HepG2 (cell line): Measurements from ENCODE around the gene APOBEC3H. TPM values are rescaled to one million over a fixed set of nuclear protein-coding genes. Genes with fewer than 3 reads are reported as not detected.

Experiments used
- ATAC-seq: fragments of 200-7000 bp; cut with Tn5 transposase; 3 replicates; pipeline ENCODE4 v1.9.1; 2020; ENCODE audit warnings: mild to moderate bottlenecking, moderate library complexity
- BruUV-seq: library from RNA; stranded (reverse); fragments of 400-500 nt; replicated peaks from 2 replicates; lab custom pipeline; 2021; lab: Mats Ljungman, UMichigan
- CTCF ChIA-PET: fragments of 300-600 bp; formaldehyde crosslinking; extraction: SDS; loops from one replicate; lab custom pipeline; 2021; ENCODE audit warnings: low total read pairs, inconsistent platforms, low intra/inter-chr PET ratio; lab: Yijun Ruan, JAX
- POLR2A ChIA-PET: fragments of 350-600 bp; sonication (Branson Sonifier 250); formaldehyde crosslinking; loops from one replicate; lab custom pipeline; 2020; ENCODE audit warnings: antibody characterized with exemption, inconsistent platforms; lab: Yijun Ruan, JAX
- DNase-seq: peaks from one replicate; pipeline ENCODE4 v3.0.0-alpha.2; 2015; ENCODE audit warnings: low spot score
- FAIRE-seq: peaks from 3 replicates; lab custom pipeline; 2011; peaks lifted over from hg19 to GRCh38; lab: Jason Lieb, UNC
- H2AFZ ChIP-seq: one replicate; pipeline ENCODE4 v1.6.1; 2011; ENCODE audit warnings: low read length, inconsistent platforms
- H3K27ac ChIP-seq: fragments of 300-600 bp; 3 replicates; pipeline ENCODE4 v1.8.0; 2011; ENCODE audit warnings: mixed run types, mild to moderate bottlenecking, mixed read lengths, low read length, inconsistent platforms; ENCODE audit not compliant: insufficient read depth; ENCODE audit errors: extremely low read length
- H3K27me3 ChIP-seq, 2 experiments: fragments of 200-600 bp in 1 of 2; 2 replicates in 1 of 2; 3 replicates in 1 of 2; pipeline versions ENCODE4 v1.6.0 to v1.8.0; 2011; ENCODE audit warnings: low read length in 2 of 2, mild to moderate bottlenecking in 2 of 2, moderate library complexity in 2 of 2, inconsistent platforms in 1 of 2; ENCODE audit not compliant: insufficient read depth in 2 of 2, control insufficient read depth in 1 of 2
- H3K36me3 ChIP-seq, 2 experiments: fragments of 200-600 bp in 1 of 2; replicated peaks in 1 of 2; 2 replicates in 1 of 2; 3 replicates in 1 of 2; pipeline versions ENCODE4 v1.5.1 to v1.8.0; 2011; ENCODE audit warnings: low read length in 2 of 2, inconsistent platforms in 1 of 2; ENCODE audit not compliant: insufficient read depth in 2 of 2, control insufficient read depth in 1 of 2
- H3K4me1 ChIP-seq: 2 replicates; pipeline ENCODE4 v1.5.1; 2012; ENCODE audit warnings: low read length, inconsistent platforms; ENCODE audit not compliant: insufficient read depth
- H3K4me2 ChIP-seq: 2 replicates; pipeline ENCODE4 v1.6.0; 2011; ENCODE audit warnings: low read depth, low read length, inconsistent platforms
- H3K4me3 ChIP-seq, 3 experiments: fragments of 200-600 bp in 1 of 3; sonication (generic), shearing (Covaris generic) in 1 of 3; replicated peaks in 1 of 3; 2 replicates each; pipeline ENCODE4 v1.5.1; 2011 to 2016; ENCODE audit warnings: low read length in 3 of 3, inconsistent platforms in 2 of 3, low read depth in 2 of 3, mild to moderate bottlenecking in 2 of 3, control low read depth in 1 of 3, mixed read lengths in 1 of 3; ENCODE audit not compliant: insufficient read depth in 1 of 3
- H3K79me2 ChIP-seq: one replicate; pipeline ENCODE4 v1.6.1; 2011; ENCODE audit warnings: low read length, inconsistent platforms; ENCODE audit not compliant: insufficient read depth
- H3K9ac ChIP-seq: 2 replicates; pipeline ENCODE4 v1.6.0; 2011; ENCODE audit warnings: mild to moderate bottlenecking, low read depth, low read length, inconsistent platforms; ENCODE audit not compliant: insufficient read depth
- H3K9me3 ChIP-seq: 2 replicates; pipeline ENCODE4 v1.5.1; 2012; ENCODE audit warnings: mild to moderate bottlenecking, low read length
- H4K20me1 ChIP-seq: 2 replicates; pipeline ENCODE4 v1.6.0; 2011; ENCODE audit warnings: inconsistent platforms, mild to moderate bottlenecking, low read length, moderate library complexity; ENCODE audit not compliant: insufficient read depth
- FOSL1 ChIP-seq: sonication (generic); formaldehyde crosslinking; IDR thresholded peaks from 2 replicates; pipeline ENCODE4 v1.9.0; 2021; ENCODE audit warnings: missing genetic modification reagents, borderline replicate concordance
- ZNF230 ChIP-seq: sonication (generic); formaldehyde crosslinking; IDR thresholded peaks from 2 replicates; pipeline ENCODE4 v1.4.0; 2020; ENCODE audit warnings: mild to moderate bottlenecking, missing genetic modification reagents
- ZNF318 ChIP-seq: sonication (generic); formaldehyde crosslinking; IDR thresholded peaks from 2 replicates; pipeline ENCODE4 v1.4.0; 2020; ENCODE audit warnings: mild to moderate bottlenecking, missing genetic modification reagents
- WGBS: methylation state at CpG from one replicate; pipeline ENCODE4 v1.1.6; 2017; ENCODE audit warnings: low lambda C conversion rate; 5-methylcytosine and 5-hydroxymethylcytosine counted together
- in situ Hi-C: cut with HindIII; loops from 2 replicates; pipeline ENCODE4 v1.10.0; 2017; ENCODE audit warnings: low pct_unique_long_range_greater_than_20kb; ENCODE audit not compliant: extremely low pct_ligation_motif_present
- intact Hi-C: fragments of 100-400 bp; cut with micrococcal nuclease; formaldehyde crosslinking; loops from one replicate; pipeline ENCODE4 v1.10.0; 2022; ENCODE audit not compliant: unreplicated experiment
- polyA plus RNA-seq, 8 experiments: library from polyadenylated mRNA; depleted of rRNA in 3 of 8; stranded (reverse) in 7 of 8; unstranded in 1 of 8; fragments of >200 nt; fragmentation: Illumina TruSeq in 4 of 8; extraction: Trizol in 4 of 8; gene quantifications; 2 replicates each; pipeline versions ENCODE4 v1.2.1 to v1.2.3, GENCODE V29; 2011 to 2016; ENCODE audit warnings: low read depth in 4 of 8, missing spikeins in 1 of 8, mixed read lengths in 1 of 8; ENCODE audit not compliant: insufficient read depth in 1 of 8
- total RNA-seq, 5 experiments: library from RNA; depleted of rRNA; stranded (reverse); fragments of >200 nt; fragmentation: Illumina TruSeq; extraction: Trizol; gene quantifications; 2 replicates each; pipeline ENCODE4 v1.2.3, GENCODE V29; 2016; ENCODE audit warnings: low read depth in 1 of 5

APOBEC3H gene
- total and polyA plus RNA-seq, 2 of the 13 experiments (the other 11 are each of a cell fraction or from before 2014, with no cell fraction given): 0.18 to 0.31 TPM

GRCh38 chr22:39108487-39108886 lies 11.4 kb downstream of the APOBEC3H start:
- POLR2A ChIA-PET: no interaction called here
- in situ Hi-C loops: no loop called here
- no peak for DNase-seq

More at GRCh38 chr22:39108487-39108886, 11.4 kb downstream of the APOBEC3H start:
- no peak overlapping the region for H2AFZ ChIP-seq
- BruUV-seq: no TSS peak
- H3K9ac ChIP-seq: no peak overlapping the region
- ATAC-seq: no peak
- no peaks in the 10 kb centered on the region for H3K79me2 ChIP-seq
- no peaks in the 10 kb centered on the region for H3K36me3 ChIP-seq
- no peak overlapping the region for H3K4me2 ChIP-seq
- CTCF ChIA-PET: interaction anchor here (1.2 kb wide), 1 partner anchor 9 kb away, joined by 3 read pairs; no protein-coding TSS in a partner anchor
- no peak for FAIRE-seq
- no peaks in the 10 kb centered on the region for H3K9me3 ChIP-seq
- TF ChIP-seq FOSL1 (CRISPR knock-in tag): no peak
- TF ChIP-seq ZNF318 (CRISPR knock-in tag): no peak
- no peak for TF ChIP-seq ZNF230 (CRISPR knock-in tag)
- H3K27ac ChIP-seq: no peak overlapping the region
- peaks cover 0 to 5% of the 10 kb centered on the region in 2 experiments; a peak in 2 of 5 replicates for H3K27me3 ChIP-seq
- H3K4me3 ChIP-seq: no peak overlapping the region
- intact Hi-C loops: no loop called here
- peaks cover 31% of the 10 kb centered on the region for H3K4me1 ChIP-seq
- H4K20me1 ChIP-seq: no peaks in the 10 kb centered on the region
- WGBS: 77% methylated on average over 4 of the region's 4 CpGs
